Upper lobe of left lung (tissue), 6 donors: Measurements from ENCODE around the gene C11orf91. TPM values are rescaled to one million over a fixed set of nuclear protein-coding genes. Genes with fewer than 3 reads are reported as not detected.

Source experiments
- ATAC-seq, 2 donors: fragments of 200-7000 bp; cut with Tn5 transposase; one replicate each; pipeline ENCODE4 v1.9.1; 2022; ENCODE audit warnings: mild to moderate bottlenecking in 2 of 2, moderate library complexity in 2 of 2; ENCODE audit not compliant: low FRiP score in 2 of 2
- DNase-seq, 2 donors: peaks; one replicate each; pipeline ENCODE4 v3.0.0-alpha.2; 2019 to 2020
- H3K27ac ChIP-seq, 4 donors: fragments of 200-600 bp; sonication (generic); one replicate each; pipeline ENCODE4 v1.5.1; 2016 to 2019
- H3K27me3 ChIP-seq, 4 donors: fragments of 200-600 bp; sonication (generic); one replicate each; pipeline ENCODE4 v1.5.1; 2017 to 2019
- H3K36me3 ChIP-seq, 4 donors: fragments of 200-600 bp; sonication (generic); one replicate each; pipeline ENCODE4 v1.5.1; 2016 to 2019
- H3K4me1 ChIP-seq, 4 donors: fragments of 200-600 bp; sonication (generic); one replicate each; pipeline ENCODE4 v1.5.1; 2018 to 2019
- H3K4me3 ChIP-seq, 4 donors: fragments of 200-600 bp; sonication (generic); one replicate each; pipeline ENCODE4 v1.5.1; 2017 to 2019; ENCODE audit warnings: mild to moderate bottlenecking in 2 of 4, moderate library complexity in 1 of 4
- H3K9me3 ChIP-seq, 4 donors: fragments of 200-600 bp; sonication (generic); one replicate each; pipeline ENCODE4 v1.5.1; 2018 to 2019
- CTCF ChIP-seq, 6 experiments: fragments of 450-650 bp in 4 of 6; fragments of 200-600 bp in 2 of 6; sonication (generic) in 2 of 6; IDR thresholded peaks; one replicate each; pipeline ENCODE4 v1.5.1; 2016 to 2019; ENCODE audit warnings: antibody characterized with exemption in 6 of 6
- EP300 ChIP-seq, 4 donors: sonication (generic); formaldehyde crosslinking; IDR thresholded peaks; one replicate each; pipeline ENCODE4 v1.5.1; 2017; ENCODE audit warnings: antibody characterized with exemption in 4 of 4, control low read depth in 2 of 4
- POLR2A ChIP-seq, 4 donors: fragments of 450-650 bp; IDR thresholded peaks; one replicate each; pipeline ENCODE4 v1.5.1; 2016 to 2017; ENCODE audit warnings: antibody characterized with exemption in 4 of 4, mild to moderate bottlenecking in 2 of 4
- POLR2AphosphoS5 ChIP-seq, 2 donors: sonication (generic); formaldehyde crosslinking; IDR thresholded peaks; one replicate each; pipeline ENCODE4 v1.5.1; 2017; ENCODE audit warnings: antibody characterized with exemption in 2 of 2
- whole genome bisulfite sequencing, 2 donors: methylation state at CpG; one replicate each; pipeline ENCODE4 v1.1.5; 2017 to 2018; 5-methylcytosine and 5-hydroxymethylcytosine counted together
- total RNA-seq, 6 donors: library from RNA; depleted of rRNA in 4 of 6; stranded (reverse); fragments of >200 nt in 4 of 6; gene quantifications; one replicate each; pipeline versions ENCODE4 v1.1.0 to v1.2.1, GENCODE V29; 2016 to 2021
- donor health status: DM: no; HTN: no; CAD: no; lungs with moderate emphysema.
- donor health status: DM: no; HTN: yes; CAD: no; lungs with severe emphysema.

C11orf91 gene
- total RNA-seq, 6 donors from 2014 or later: 0.77 to 1.3 TPM; not detected in 4

DNA sequence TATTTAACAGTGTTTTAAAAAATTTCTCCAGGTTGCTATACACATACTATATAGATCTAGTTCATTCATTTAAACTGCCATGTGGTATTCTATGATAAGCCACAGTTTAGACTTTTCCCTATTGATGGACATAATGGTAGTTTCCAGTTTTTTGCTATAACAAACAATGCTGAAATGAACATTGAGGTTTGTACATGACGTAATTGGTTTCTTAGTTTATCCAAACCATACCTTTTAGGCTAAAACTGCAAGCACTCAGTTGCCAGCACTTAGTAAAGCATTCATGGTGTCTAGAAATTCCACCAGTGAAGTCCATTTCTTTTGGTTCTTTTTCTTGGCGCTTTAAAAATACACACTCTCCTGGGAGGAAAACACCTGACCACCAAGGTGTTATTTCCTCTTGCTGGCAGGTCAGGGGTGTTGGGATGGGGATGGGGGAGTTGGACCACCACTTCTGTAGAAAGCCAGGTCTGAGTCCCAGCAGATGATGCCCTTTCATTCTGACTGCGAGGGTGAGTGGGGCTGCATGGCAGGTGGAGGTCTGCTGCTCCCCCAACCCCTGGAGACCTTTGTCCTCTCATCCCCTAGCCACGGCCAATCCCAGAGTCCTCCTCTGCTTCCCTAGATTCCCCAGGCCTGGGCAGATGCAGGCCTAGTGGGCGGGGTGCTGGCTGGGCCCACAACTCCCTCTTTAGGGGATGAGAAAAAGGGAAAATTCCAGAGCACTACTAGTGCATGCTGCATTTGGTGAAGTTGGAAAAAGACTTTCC lies 41.1 kb downstream of the C11orf91 start:
- H3K4me3 ChIP-seq: no peak overlapping the region
- H3K27ac ChIP-seq: no peak overlapping the region
- DNase-seq: no peak
- TF ChIP-seq POLR2A (IDR thresholded peaks at IDR 0.05): no peak
- TF ChIP-seq CTCF (IDR thresholded peaks at IDR 0.05): no peak
- no peak for TF ChIP-seq POLR2AphosphoS5 (IDR thresholded peaks at IDR 0.05)
- no peak for TF ChIP-seq EP300 (IDR thresholded peaks at IDR 0.05)
- no peaks in the 10 kb centered on the region for H3K9me3 ChIP-seq
- no peak for ATAC-seq
- WGBS, 2 donors: 80 to 89% methylated on average over 3 to 5 of the region's 5 CpGs
- no peaks in the 10 kb centered on the region for H3K4me1 ChIP-seq
- H3K36me3 ChIP-seq: no peaks in the 10 kb centered on the region
- H3K27me3 ChIP-seq: no peaks in the 10 kb centered on the region

- H3K4me1 ChIP-seq: no peaks in the 10 kb centered on the region
- ATAC-seq (no peak), DNase-seq (peak in 1 of 2 donors; percentile 76)
- no peaks in the 10 kb centered on the region for H3K27me3 ChIP-seq
- H3K36me3 ChIP-seq: no peaks in the 10 kb centered on the region
- WGBS, 2 donors: 83 to 88% methylated on average over 12 to 21 of the region's 22 CpGs
- H3K27ac ChIP-seq: no peak overlapping the region
- H3K4me3 ChIP-seq: no peak overlapping the region
- H3K9me3 ChIP-seq: no peaks in the 10 kb centered on the region
- no peak for TF ChIP-seq CTCF (IDR thresholded peaks at IDR 0.05)
- TF ChIP-seq EP300 (IDR thresholded peaks at IDR 0.05): no peak
- no peak for TF ChIP-seq POLR2AphosphoS5 (IDR thresholded peaks at IDR 0.05)
- TF ChIP-seq POLR2A (IDR thresholded peaks at IDR 0.05): no peak
These were observed 42.3 kb downstream of the C11orf91 start for GRCh38 chr11:33658195-33658900.

GRCh38 chr11:33657757-33658156 lies 42.9 kb downstream of the C11orf91 start:
- H3K27ac ChIP-seq: no peak overlapping the region
- WGBS, 2 donors: 82 to 93% methylated on average over 3 of the region's 3 CpGs
- H3K4me3 ChIP-seq: no peak overlapping the region

DNA sequence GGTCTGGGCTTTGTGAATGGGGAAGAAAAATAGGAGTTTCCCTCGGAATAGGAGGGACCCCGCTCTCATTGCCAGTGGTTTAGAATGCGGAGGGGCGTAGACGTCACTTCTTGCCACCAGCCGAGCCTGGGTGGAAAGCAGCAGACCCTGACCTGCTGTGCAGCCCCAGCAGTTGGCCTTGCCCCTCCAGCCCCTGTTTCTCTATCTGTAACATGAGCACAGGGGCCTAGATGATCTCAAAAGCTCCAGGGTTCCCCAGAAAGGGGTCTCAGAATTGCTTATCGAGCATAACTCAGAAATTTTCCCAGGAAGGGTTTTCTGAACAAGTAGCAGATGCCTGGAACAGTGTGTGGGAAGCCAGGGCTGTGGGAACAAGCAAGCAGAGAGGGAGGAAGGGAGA lies 43.9 kb downstream of the C11orf91 start:
- no peaks in the 10 kb centered on the region for H3K27me3 ChIP-seq
- H3K36me3 ChIP-seq: no peaks in the 10 kb centered on the region
- ATAC-seq (no peak), DNase-seq (no peak)
- H3K4me3 ChIP-seq: no peak overlapping the region
- H3K9me3 ChIP-seq: no peaks in the 10 kb centered on the region
- TF ChIP-seq CTCF (IDR thresholded peaks at IDR 0.05): no peak
- TF ChIP-seq EP300 (IDR thresholded peaks at IDR 0.05): no peak
- TF ChIP-seq POLR2A (IDR thresholded peaks at IDR 0.05): no peak
- no peak for TF ChIP-seq POLR2AphosphoS5 (IDR thresholded peaks at IDR 0.05)
- 87 to 88% methylated on average over 5 to 7 of the region's 7 CpGs for WGBS, 2 donors
- H3K4me1 ChIP-seq: no peaks in the 10 kb centered on the region
- no peak overlapping the region for H3K27ac ChIP-seq

More at GRCh38 chr11:33657757-33658156, 42.9 kb downstream of the C11orf91 start:
- no peak for DNase-seq
- Histone ChIP-seq H3K27me3 (no peaks in the 10 kb centered on the region), H3K4me1 (no peaks in the 10 kb centered on the region), H3K9me3 (no peaks in the 10 kb centered on the region), H3K36me3 (no peaks in the 10 kb centered on the region)
- TF ChIP-seq POLR2AphosphoS5 (IDR thresholded peaks at IDR 0.05) (no peak), CTCF (IDR thresholded peaks at IDR 0.05) (no peak), EP300 (IDR thresholded peaks at IDR 0.05) (no peak), POLR2A (IDR thresholded peaks at IDR 0.05) (no peak)
- ATAC-seq: no peak
